OCI-M1 (cell line): ENCODE data around the gene RLN1.
"Not testable (repeated sequence)": the region's sequence is repeated elsewhere in the genome, so short reads cannot be mapped to it uniquely, and the experiment has no call there.

Source experiments
- DNase-seq: peaks from one replicate; lab custom pipeline; 2025; lab: John Stamatoyannopoulos, UW

Gene RLN1

GRCh38 chr9:5338992-5339981 is at the start of gene RLN1:
Gene RLN1, minus strand, starts transcription at chr9:5339876. Its CDS starts 130 bp downstream, at chr9:5339746.
- DNase-seq, result peak; percentile 90

- DNase-seq, result peak; percentile 100
Measured at GRCh38 chr9:5389109-5389732, 49.5 kb upstream of the RLN1 start.

- DNase-seq, result peak; percentile 100
Measured at GRCh38 chr9:5388026-5388819, 48.5 kb upstream of the RLN1 start.

GRCh38 chr9:5384436-5384835 is 44.8 kb upstream of the RLN1 start:
- peak; percentile 90 for DNase-seq

GRCh38 chr9:5382479-5382878 is 42.8 kb upstream of the RLN1 start:
- no peak for DNase-seq

- DNase-seq, result no peak
Measured at GRCh38 chr9:5375790-5376477, 36.3 kb upstream of the RLN1 start.

- DNase-seq, result no peak
Measured at GRCh38 chr9:5375091-5375490, 35.4 kb upstream of the RLN1 start.

GRCh38 chr9:5364294-5365024 is 24.8 kb upstream of the RLN1 start:
- peak; percentile 81 for DNase-seq

- DNase-seq, result no peak
Measured at GRCh38 chr9:5361326-5362010, 21.8 kb upstream of the RLN1 start.

GRCh38 chr9:5360341-5360740 is 20.7 kb upstream of the RLN1 start:
- no peak for DNase-seq

GRCh38 chr9:5357431-5358105 is 17.9 kb upstream of the RLN1 start:
- no peak for DNase-seq

GRCh38 chr9:5355817-5356216 is 16.1 kb upstream of the RLN1 start:
- DNase-seq, result no peak

GRCh38 chr9:5355226-5355625 is 15.6 kb upstream of the RLN1 start:
- no peak for DNase-seq

- no peak for DNase-seq
Measured at GRCh38 chr9:5354184-5354583, 14.5 kb upstream of the RLN1 start.

- no peak for DNase-seq
Measured at GRCh38 chr9:5352637-5353248, 13.1 kb upstream of the RLN1 start.

GRCh38 chr9:5336688-5337087 is 3.0 kb downstream of the RLN1 start:
- DNase-seq, result no peak

GRCh38 chr9:5331276-5331675 is 8.4 kb downstream of the RLN1 start:
- DNase-seq, result not testable (repeated sequence)

GRCh38 chr9:5326893-5327548 is 12.7 kb downstream of the RLN1 start:
- no peak for DNase-seq

- no peak for DNase-seq
Measured at GRCh38 chr9:5326187-5326586, 13.5 kb downstream of the RLN1 start.
